GM08714 (cell line): ENCODE data around the gene NLGN4Y.

ENCODE experiments used
- H3K4me3 ChIP-seq: fragments of 200-500 bp; sonication (Bioruptor generic); 2 replicates; pipeline ENCODE4 v1.5.1; 2014; ENCODE audit warnings: mild to moderate bottlenecking, low read length, inconsistent platforms
- ZNF274 ChIP-seq: IDR thresholded peaks from 2 replicates; pipeline ENCODE4 v1.6.1; 2012; ENCODE audit warnings: mild to moderate bottlenecking, low read depth, low read length

The NLGN4Y gene

GRCh38 chrY:14524272-14525231, at the start of gene NLGN4Y:
NLGN4Y (plus strand) TSS chrY:14524529; CDS start chrY:14622120, 97,591 bp downstream.
- TF ChIP-seq ZNF274, result no peak
- H3K4me3 ChIP-seq, result no peak within 1 kb of the TSS

GRCh38 chrY:14485935-14486334, 38.4 kb upstream of the NLGN4Y start:
- no peak overlapping the region for H3K4me3 ChIP-seq
- no peak for TF ChIP-seq ZNF274

- H3K4me3 ChIP-seq, result no peak overlapping the region
- TF ChIP-seq ZNF274, result no peak
These were observed 34.1 kb upstream of the NLGN4Y start for GRCh38 chrY:14490226-14490625.

GRCh38 chrY:14498071-14498470, 26.3 kb upstream of the NLGN4Y start:
- no peak for TF ChIP-seq ZNF274
- H3K4me3 ChIP-seq, result no peak overlapping the region

- no peak overlapping the region for H3K4me3 ChIP-seq
- TF ChIP-seq ZNF274, result no peak
These were observed 19.7 kb upstream of the NLGN4Y start for GRCh38 chrY:14504592-14504991.

GRCh38 chrY:14522379-14522950, 1.9 kb upstream of the NLGN4Y start:
- no peak overlapping the region for H3K4me3 ChIP-seq
- TF ChIP-seq ZNF274, result no peak

- no peak overlapping the region for H3K4me3 ChIP-seq
These were observed 648 bp upstream of the NLGN4Y start for GRCh38 chrY:14523491-14524271.

GRCh38 chrY:14525315-14525714, 986 bp downstream of the NLGN4Y start:
- H3K4me3 ChIP-seq, result no peak overlapping the region
- no peak for TF ChIP-seq ZNF274

More at GRCh38 chrY:14523491-14524271, 648 bp upstream of the NLGN4Y start:
- no peak for TF ChIP-seq ZNF274

GRCh38 chrY:14528361-14528760, 4.0 kb downstream of the NLGN4Y start:
- TF ChIP-seq ZNF274, result no peak
- no peak overlapping the region for H3K4me3 ChIP-seq

GRCh38 chrY:14536703-14537102, 12.4 kb downstream of the NLGN4Y start:
- H3K4me3 ChIP-seq, result no peak overlapping the region
- no peak for TF ChIP-seq ZNF274

GRCh38 chrY:14543506-14543905, 19.2 kb downstream of the NLGN4Y start:
- no peak for TF ChIP-seq ZNF274
- no peak overlapping the region for H3K4me3 ChIP-seq

- no peak overlapping the region for H3K4me3 ChIP-seq
- TF ChIP-seq ZNF274, result no peak
These were observed 57.0 kb downstream of the NLGN4Y start for GRCh38 chrY:14581294-14581693.

GRCh38 chrY:14586725-14587124, 62.4 kb downstream of the NLGN4Y start:
- TF ChIP-seq ZNF274, result no peak

GRCh38 chrY:14601372-14601771, 77.0 kb downstream of the NLGN4Y start:
- H3K4me3 ChIP-seq, result no peak overlapping the region
- no peak for TF ChIP-seq ZNF274

More at GRCh38 chrY:14586725-14587124, 62.4 kb downstream of the NLGN4Y start:
- no peak overlapping the region for H3K4me3 ChIP-seq
